Adrenal gland (tissue), 12 donors: ENCODE results near the gene DHH. TPM values are rescaled to one million over a fixed set of nuclear protein-coding genes. Genes with fewer than 3 reads are reported as not detected.

ENCODE experiments used
- DNase-seq, 7 donors: peaks; one replicate each; pipeline ENCODE4 v3.0.0-alpha.2; 2019 to 2020
- H3K27ac ChIP-seq, 5 donors: fragments of 200-600 bp; sonication (generic) in 4 of 5; 1 replicate in 3 of 5; 2 replicates in 2 of 5; pipeline versions ENCODE4 v1.5.1 to v1.8.0; 2016 to 2020; ENCODE audit warnings: mild to moderate bottlenecking in 1 of 5
- H3K27me3 ChIP-seq: fragments of 200-600 bp; 2 replicates; pipeline ENCODE4 v1.8.0; 2021
- H3K36me3 ChIP-seq, 2 donors: fragments of 200-600 bp; replicated peaks in 1 of 2; 1 replicate in 1 of 2; 2 replicates in 1 of 2; pipeline versions ENCODE4 v1.5.1 to v1.8.0; 2018 to 2022
- H3K4me1 ChIP-seq, 2 donors: fragments of 200-600 bp; replicated peaks in 1 of 2; 1 replicate in 1 of 2; 2 replicates in 1 of 2; pipeline versions ENCODE4 v1.5.1 to v1.8.0; 2018 to 2021
- H3K4me3 ChIP-seq, 4 donors: fragments of 200-600 bp; sonication (generic) in 3 of 4; one replicate each; pipeline ENCODE4 v1.5.1; 2016 to 2018
- H3K9me3 ChIP-seq, 3 donors: fragments of 200-600 bp; sonication (generic) in 1 of 3; replicated peaks in 1 of 3; 1 replicate in 2 of 3; 2 replicates in 1 of 3; pipeline versions ENCODE4 v1.5.1 to v1.8.0; 2016 to 2021
- POLR2A ChIP-seq, 2 donors: fragments of 450-650 bp; IDR thresholded peaks; one replicate each; pipeline ENCODE4 v1.6.1; 2017; ENCODE audit warnings: antibody characterized with exemption in 2 of 2, mild to moderate bottlenecking in 2 of 2, moderate library complexity in 1 of 2
- WGBS, 4 donors: extraction: QIAGEN DNeasy Blood & Tissue Kit in 2 of 4; methylation state at CpG; one replicate each; pipeline versions ENCODE4 v1.1.5 to v1.1.7; 2013 to 2017; 5-methylcytosine and 5-hydroxymethylcytosine counted together
- intact Hi-C, 2 donors: fragments of 100-400 bp; cut with DNase I; formaldehyde crosslinking; loops; one replicate each; pipeline versions ENCODE4 v1.14.1 to v1.15.0; 2022 to 2023
- polyA plus RNA-seq, 3 donors: library from polyadenylated mRNA; stranded (reverse); fragments of 200-250 nt in 2 of 3; fragments of 350-450 nt in 1 of 3; fragmentation: Illumina TruSeq in 1 of 3; extraction: RNeasy Lipid Tissue Mini Kit (QIAGEN cat#74804) in 1 of 3; gene quantifications; one replicate each; pipeline ENCODE4 v1.2.3, GENCODE V29; 2013 to 2014
- total RNA-seq, 9 donors: library from RNA; depleted of rRNA in 4 of 9; stranded (reverse); fragments of >200 nt in 4 of 9; fragments of 120-200 nt in 1 of 9; fragmentation: NEBNext Ultra II Directional in 1 of 9; extraction: Animal tissue kit (Norgen Biotek cat#: 25700) in 1 of 9; gene quantifications; one replicate each; pipeline versions ENCODE4 v1.1.0 to v1.2.4, GENCODE V29; 2013 to 2023
- TF ChIP-seq, protein P1 (sequence below), 6 experiments: fragments of 450-650 bp in 4 of 6; fragments of 200-600 bp in 2 of 6; sonication (generic) in 1 of 6; IDR thresholded peaks; 1 replicate in 5 of 6; 2 replicates in 1 of 6; pipeline versions ENCODE4 v1.5.1 to v1.8.0; 2016 to 2021; ENCODE audit warnings: antibody characterized with exemption in 6 of 6, mild to moderate bottlenecking in 2 of 6, moderate library complexity in 1 of 6
- donor health status: healthy with polysubstance abuse.
- donor health status: Bipolar disorder and iron deficiency.
- donor health status: DM: yes; HTN: yes; CAD: no.
- donor health status: DM: no; HTN: no; CAD: no.
- donor health status: DM: no; HTN: no; CAD: no.
- donor health status: DM: yes; HTN: yes; CAD: no.

DHH gene
- total and polyA plus RNA-seq, 12 donors = 0.13 to 5.9 (median 0.50) TPM

DNA sequence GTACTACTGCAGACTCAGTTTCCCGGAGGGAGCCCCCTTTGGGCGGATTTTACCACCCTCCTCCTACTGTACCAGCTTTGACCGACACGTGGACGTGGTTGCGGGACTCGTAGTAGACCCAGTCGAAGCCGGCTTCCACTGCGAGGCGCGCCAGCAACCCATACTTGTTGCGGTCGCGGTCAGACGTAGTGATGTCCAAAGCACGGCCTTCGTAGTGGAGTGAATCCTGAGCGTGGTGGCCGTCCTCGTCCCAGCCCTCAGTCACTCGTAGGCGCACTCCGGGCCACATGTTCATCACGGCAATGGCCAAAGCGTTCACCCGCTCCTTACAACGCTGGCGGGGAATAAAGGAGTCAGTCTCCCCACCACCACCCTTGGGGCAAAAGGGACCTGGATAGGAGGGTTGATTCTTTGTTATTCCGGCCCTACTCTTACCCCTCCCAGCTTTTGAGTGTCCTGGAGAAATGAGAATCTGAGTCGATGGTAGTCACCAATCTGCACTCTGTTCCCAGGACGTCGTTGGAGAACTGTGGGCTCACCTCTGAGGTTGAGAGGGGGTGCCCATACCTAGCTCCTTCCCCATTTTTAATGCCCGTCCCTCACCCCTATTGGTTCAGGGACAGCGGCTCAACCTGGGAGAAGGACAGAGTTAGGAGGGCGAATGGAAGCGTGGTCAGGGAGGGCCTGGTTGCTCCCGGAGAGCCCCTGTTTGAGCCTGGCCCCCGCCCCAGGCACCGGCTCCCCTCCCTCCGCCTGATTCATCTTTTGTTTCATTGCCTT lies 3.4 kb downstream of the DHH start:
- H3K27ac ChIP-seq = no peak overlapping the region
- intact Hi-C loops = no loop called here
- H3K4me3 ChIP-seq = peak overlapping the region in 1 of 4 donors; percentile 50
- H3K27me3 ChIP-seq = peaks cover 13% of the 10 kb centered on the region
- 55 to 69% (median 59%) methylated on average over 26 to 41 of the region's 41 CpGs for WGBS, 4 donors
- no peaks in the 10 kb centered on the region for H3K9me3 ChIP-seq
- H3K4me1 ChIP-seq = peaks cover 10 to 46% of the 10 kb centered on the region in 2 donors
- no peaks in the 10 kb centered on the region for H3K36me3 ChIP-seq
- DNase-seq = no peak
- no peak for TF ChIP-seq POLR2A (IDR thresholded peaks at IDR 0.05)
- TF ChIP-seq, protein P1, sequence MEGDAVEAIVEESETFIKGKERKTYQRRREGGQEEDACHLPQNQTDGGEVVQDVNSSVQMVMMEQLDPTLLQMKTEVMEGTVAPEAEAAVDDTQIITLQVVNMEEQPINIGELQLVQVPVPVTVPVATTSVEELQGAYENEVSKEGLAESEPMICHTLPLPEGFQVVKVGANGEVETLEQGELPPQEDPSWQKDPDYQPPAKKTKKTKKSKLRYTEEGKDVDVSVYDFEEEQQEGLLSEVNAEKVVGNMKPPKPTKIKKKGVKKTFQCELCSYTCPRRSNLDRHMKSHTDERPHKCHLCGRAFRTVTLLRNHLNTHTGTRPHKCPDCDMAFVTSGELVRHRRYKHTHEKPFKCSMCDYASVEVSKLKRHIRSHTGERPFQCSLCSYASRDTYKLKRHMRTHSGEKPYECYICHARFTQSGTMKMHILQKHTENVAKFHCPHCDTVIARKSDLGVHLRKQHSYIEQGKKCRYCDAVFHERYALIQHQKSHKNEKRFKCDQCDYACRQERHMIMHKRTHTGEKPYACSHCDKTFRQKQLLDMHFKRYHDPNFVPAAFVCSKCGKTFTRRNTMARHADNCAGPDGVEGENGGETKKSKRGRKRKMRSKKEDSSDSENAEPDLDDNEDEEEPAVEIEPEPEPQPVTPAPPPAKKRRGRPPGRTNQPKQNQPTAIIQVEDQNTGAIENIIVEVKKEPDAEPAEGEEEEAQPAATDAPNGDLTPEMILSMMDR (IDR thresholded peaks at IDR 0.05) = no peak

- H3K36me3 ChIP-seq = no peaks in the 10 kb centered on the region
- DNase-seq = peak in 3 of 7 donors; percentile 36 to 65 (median 55)
- TF ChIP-seq POLR2A (IDR thresholded peaks at IDR 0.05) = no peak
- TF ChIP-seq, protein P1 (IDR thresholded peaks at IDR 0.05) = no peak
- 36 to 64% (median 45%) methylated on average over 24 to 88 of the region's 88 CpGs for WGBS, 4 donors
- intact Hi-C loops = loop anchor here (5.0 kb wide), 1 partner anchor 32 kb away; no protein-coding TSS in a partner anchor
- H3K4me1 ChIP-seq = peaks cover 10 to 46% of the 10 kb centered on the region in 2 donors
- H3K9me3 ChIP-seq = no peaks in the 10 kb centered on the region
- H3K27me3 ChIP-seq = peaks cover 13% of the 10 kb centered on the region
- H3K27ac ChIP-seq = no peak overlapping the region
- peak overlapping the region in 1 of 4 donors; percentile 40 for H3K4me3 ChIP-seq
Observed at GRCh38 chr12:49089821-49090773, 4.5 kb downstream of the DHH start.

DNA sequence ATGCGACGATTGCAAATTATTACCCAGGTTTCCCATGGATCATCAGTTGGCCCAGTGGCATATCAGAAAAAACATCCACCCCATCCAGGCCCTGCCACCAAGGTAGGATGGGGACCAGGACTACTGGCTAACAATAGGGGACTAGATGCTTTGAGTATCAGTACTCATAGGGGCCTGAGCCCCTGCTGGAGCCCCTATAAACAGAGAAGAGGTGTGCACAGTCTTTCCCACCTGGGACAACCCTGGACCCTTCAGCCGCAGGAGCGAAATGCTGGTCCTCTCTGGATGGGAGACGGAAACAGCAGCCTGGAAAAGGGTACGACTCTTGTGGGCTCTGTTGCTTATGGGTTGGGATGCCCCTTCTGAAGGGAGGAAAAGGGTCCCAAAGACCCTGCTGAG lies 5.7 kb downstream of the DHH start:
- Histone ChIP-seq H3K9me3 (no peaks in the 10 kb centered on the region), H3K27me3 (peaks cover 13% of the 10 kb centered on the region), H3K4me1 (peaks cover under 1 to 36% of the 10 kb centered on the region in 2 donors), H3K36me3 (no peaks in the 10 kb centered on the region), H3K4me3 (no peak overlapping the region), H3K27ac (no peak overlapping the region)
- 47 to 74% (median 68%) methylated on average over 4 to 6 of the region's 6 CpGs for WGBS, 4 donors
- TF ChIP-seq, protein P1 (IDR thresholded peaks at IDR 0.05) = no peak
- TF ChIP-seq POLR2A (IDR thresholded peaks at IDR 0.05) = no peak
- DNase-seq = no peak
- intact Hi-C loops = loop anchor here (5.0 kb wide), 1 partner anchor 33 kb away; no protein-coding TSS in a partner anchor
